Panc1 (cell line): ENCODE results near the gene TMPRSS11B. TPM values are rescaled to one million over a fixed set of nuclear protein-coding genes. Genes with fewer than 3 reads are reported as not detected.
"Not testable (repeated sequence)": the region's sequence is repeated elsewhere in the genome, so short reads cannot be mapped to it uniquely, and the experiment has no call there.

Experiments used
- ATAC-seq: fragments of 200-7000 bp; cut with Tn5 transposase; 2 replicates; pipeline ENCODE4 v1.9.1; 2020; ENCODE audit warnings: mild to moderate bottlenecking, moderate library complexity
- BruUV-seq: library from RNA; stranded (reverse); fragments of 400-500 nt; replicated peaks from 2 replicates; lab custom pipeline; 2021; lab: Mats Ljungman, UMichigan
- CTCF ChIA-PET: fragments of 300-600 bp; sonication (Branson Sonifier 250); formaldehyde crosslinking; loops from one replicate; lab custom pipeline; 2022; ENCODE audit warnings: antibody characterized with exemption; lab: Charles Lee
- POLR2A ChIA-PET: fragments of 300-600 bp; sonication (Branson Sonifier 250); formaldehyde crosslinking; loops from one replicate; lab custom pipeline; 2022; ENCODE audit warnings: antibody characterized with exemption; lab: Charles Lee
- DNase-seq: peaks from one replicate; pipeline ENCODE4 v3.0.0-alpha.2; 2010; ENCODE audit warnings: low read depth, low spot score
- H3K27ac ChIP-seq: 2 replicates; pipeline ENCODE4 v1.5.1; 2011; ENCODE audit warnings: mild to moderate bottlenecking, low read length, inconsistent platforms
- H3K27me3 ChIP-seq: fragments of 200-500 bp; sonication (Bioruptor generic); 2 replicates; pipeline ENCODE4 v1.6.0; 2014; ENCODE audit warnings: low read length, inconsistent platforms; ENCODE audit not compliant: control insufficient read depth, insufficient read depth
- H3K36me3 ChIP-seq: fragments of 200-500 bp; sonication (Bioruptor generic); 2 replicates; pipeline ENCODE4 v1.5.1; 2014; ENCODE audit warnings: inconsistent platforms, mild to moderate bottlenecking, low read length, moderate library complexity; ENCODE audit not compliant: control insufficient read depth, insufficient read depth
- H3K4me1 ChIP-seq: 2 replicates; pipeline ENCODE4 v1.5.1; 2011; ENCODE audit warnings: inconsistent platforms, mild to moderate bottlenecking, low read length, moderate library complexity; ENCODE audit not compliant: control insufficient read depth, insufficient read depth
- H3K4me3 ChIP-seq, 2 experiments: 2 replicates each; pipeline ENCODE4 v1.5.1; 2011 to 2012; ENCODE audit warnings: low read depth in 2 of 2, low read length in 2 of 2, mild to moderate bottlenecking in 2 of 2, inconsistent platforms in 1 of 2, moderate library complexity in 1 of 2
- H3K9me3 ChIP-seq: fragments of 200-500 bp; sonication (Bioruptor generic); 2 replicates; pipeline ENCODE4 v1.5.1; 2014; ENCODE audit warnings: low read depth, mild to moderate bottlenecking, inconsistent platforms, low read length, moderate library complexity; ENCODE audit not compliant: control insufficient read depth, insufficient read depth
- POLR2AphosphoS5 ChIP-seq: IDR thresholded peaks from 2 replicates; pipeline ENCODE4 v1.6.1; 2012; ENCODE audit warnings: mild to moderate bottlenecking, low read depth, low read length, moderate library complexity
- SIN3A ChIP-seq: IDR thresholded peaks from 2 replicates; pipeline ENCODE4 v1.6.1; 2012; ENCODE audit warnings: low read depth, mild to moderate bottlenecking, low read length, moderate library complexity, borderline replicate concordance; ENCODE audit not compliant: insufficient read depth
- TCF7L2 ChIP-seq: IDR thresholded peaks from 2 replicates; pipeline ENCODE4 v1.6.1; 2011; ENCODE audit warnings: mild to moderate bottlenecking, low read depth, low read length, inconsistent platforms
- in situ Hi-C: cut with HindIII; loops from 2 replicates; pipeline ENCODE4 v1.10.0; 2016; ENCODE audit warnings: low sequenced_read_pairs, low pct_unique_long_range_greater_than_20kb
- intact Hi-C: fragments of 100-400 bp; cut with micrococcal nuclease; formaldehyde crosslinking; loops from one replicate; pipeline ENCODE4 v1.10.0; 2022; ENCODE audit not compliant: unreplicated experiment
- total RNA-seq: library from RNA; stranded (reverse); gene quantifications from one replicate; pipeline ENCODE4 v1.2.1, GENCODE V29; 2021; ENCODE audit not compliant: unreplicated experiment
- TF ChIP-seq, protein P1 (sequence below): fragments of 450-650 bp; IDR thresholded peaks from 2 replicates; pipeline ENCODE4 v1.5.1; 2017; ENCODE audit warnings: mild to moderate bottlenecking
- TF ChIP-seq, protein P2 (sequence below), 2 experiments: IDR thresholded peaks; 2 replicates each; pipeline ENCODE4 v1.6.1; 2011 to 2012; ENCODE audit warnings: low read depth in 2 of 2, control low read depth in 1 of 2, low read length in 1 of 2, mild to moderate bottlenecking in 1 of 2, moderate library complexity in 1 of 2; ENCODE audit not compliant: insufficient read depth in 1 of 2

The TMPRSS11B gene
- total RNA-seq, 1 experiment from 2014 or later: not detected

DNA sequence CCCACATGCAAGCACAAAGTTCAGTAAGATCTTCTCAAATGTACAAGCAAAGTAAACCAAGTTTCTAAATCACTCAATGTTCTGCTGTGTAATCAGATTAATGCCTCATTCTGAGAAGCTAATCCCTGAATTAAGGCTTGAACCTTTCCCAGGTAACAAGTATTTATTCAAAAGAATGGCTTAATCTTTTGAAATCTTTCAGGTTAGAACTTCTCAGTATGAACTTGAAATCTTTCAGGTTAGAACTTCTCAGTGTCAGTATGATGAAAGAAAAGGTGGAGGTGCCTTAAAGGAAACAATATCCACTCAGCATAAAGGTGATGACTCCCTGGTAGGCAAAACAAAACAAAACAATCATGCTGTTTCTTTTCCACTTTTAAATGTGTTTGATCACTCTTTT lies 29.0 kb downstream of the TMPRSS11B start:
- TF ChIP-seq POLR2AphosphoS5: no peak
- TF ChIP-seq, protein P1, sequence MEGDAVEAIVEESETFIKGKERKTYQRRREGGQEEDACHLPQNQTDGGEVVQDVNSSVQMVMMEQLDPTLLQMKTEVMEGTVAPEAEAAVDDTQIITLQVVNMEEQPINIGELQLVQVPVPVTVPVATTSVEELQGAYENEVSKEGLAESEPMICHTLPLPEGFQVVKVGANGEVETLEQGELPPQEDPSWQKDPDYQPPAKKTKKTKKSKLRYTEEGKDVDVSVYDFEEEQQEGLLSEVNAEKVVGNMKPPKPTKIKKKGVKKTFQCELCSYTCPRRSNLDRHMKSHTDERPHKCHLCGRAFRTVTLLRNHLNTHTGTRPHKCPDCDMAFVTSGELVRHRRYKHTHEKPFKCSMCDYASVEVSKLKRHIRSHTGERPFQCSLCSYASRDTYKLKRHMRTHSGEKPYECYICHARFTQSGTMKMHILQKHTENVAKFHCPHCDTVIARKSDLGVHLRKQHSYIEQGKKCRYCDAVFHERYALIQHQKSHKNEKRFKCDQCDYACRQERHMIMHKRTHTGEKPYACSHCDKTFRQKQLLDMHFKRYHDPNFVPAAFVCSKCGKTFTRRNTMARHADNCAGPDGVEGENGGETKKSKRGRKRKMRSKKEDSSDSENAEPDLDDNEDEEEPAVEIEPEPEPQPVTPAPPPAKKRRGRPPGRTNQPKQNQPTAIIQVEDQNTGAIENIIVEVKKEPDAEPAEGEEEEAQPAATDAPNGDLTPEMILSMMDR: no peak
- TF ChIP-seq, protein P2, sequence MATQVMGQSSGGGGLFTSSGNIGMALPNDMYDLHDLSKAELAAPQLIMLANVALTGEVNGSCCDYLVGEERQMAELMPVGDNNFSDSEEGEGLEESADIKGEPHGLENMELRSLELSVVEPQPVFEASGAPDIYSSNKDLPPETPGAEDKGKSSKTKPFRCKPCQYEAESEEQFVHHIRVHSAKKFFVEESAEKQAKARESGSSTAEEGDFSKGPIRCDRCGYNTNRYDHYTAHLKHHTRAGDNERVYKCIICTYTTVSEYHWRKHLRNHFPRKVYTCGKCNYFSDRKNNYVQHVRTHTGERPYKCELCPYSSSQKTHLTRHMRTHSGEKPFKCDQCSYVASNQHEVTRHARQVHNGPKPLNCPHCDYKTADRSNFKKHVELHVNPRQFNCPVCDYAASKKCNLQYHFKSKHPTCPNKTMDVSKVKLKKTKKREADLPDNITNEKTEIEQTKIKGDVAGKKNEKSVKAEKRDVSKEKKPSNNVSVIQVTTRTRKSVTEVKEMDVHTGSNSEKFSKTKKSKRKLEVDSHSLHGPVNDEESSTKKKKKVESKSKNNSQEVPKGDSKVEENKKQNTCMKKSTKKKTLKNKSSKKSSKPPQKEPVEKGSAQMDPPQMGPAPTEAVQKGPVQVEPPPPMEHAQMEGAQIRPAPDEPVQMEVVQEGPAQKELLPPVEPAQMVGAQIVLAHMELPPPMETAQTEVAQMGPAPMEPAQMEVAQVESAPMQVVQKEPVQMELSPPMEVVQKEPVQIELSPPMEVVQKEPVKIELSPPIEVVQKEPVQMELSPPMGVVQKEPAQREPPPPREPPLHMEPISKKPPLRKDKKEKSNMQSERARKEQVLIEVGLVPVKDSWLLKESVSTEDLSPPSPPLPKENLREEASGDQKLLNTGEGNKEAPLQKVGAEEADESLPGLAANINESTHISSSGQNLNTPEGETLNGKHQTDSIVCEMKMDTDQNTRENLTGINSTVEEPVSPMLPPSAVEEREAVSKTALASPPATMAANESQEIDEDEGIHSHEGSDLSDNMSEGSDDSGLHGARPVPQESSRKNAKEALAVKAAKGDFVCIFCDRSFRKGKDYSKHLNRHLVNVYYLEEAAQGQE (IDR thresholded peaks at IDR 0.05; ENCODE audit: insufficient read depth in 1 of 2, low read depth in 2 of 2, low read length in 1 of 2): no peak
- TF ChIP-seq SIN3A: no peak
- TF ChIP-seq TCF7L2: no peak

DNA sequence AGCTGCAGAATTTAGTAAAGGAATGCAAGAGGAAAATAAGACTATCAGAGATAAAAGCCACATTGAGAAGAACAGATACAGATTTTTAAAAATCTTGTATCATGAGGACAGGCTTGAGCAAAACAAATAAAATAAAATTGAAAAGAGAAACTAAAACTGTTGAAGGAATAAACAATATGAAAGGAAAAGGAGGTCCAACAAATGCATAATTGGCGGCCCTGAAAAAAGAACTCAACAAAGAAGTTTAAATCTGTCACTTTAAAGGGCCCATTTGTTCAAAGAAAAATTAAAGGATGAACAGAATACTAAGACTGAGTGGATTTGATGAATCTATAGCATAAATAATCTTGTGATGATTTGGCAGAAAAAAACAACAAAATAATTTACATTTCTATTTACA lies 36.5 kb downstream of the TMPRSS11B start:
- CTCF ChIA-PET: no interaction called here
- BruUV-seq: no TSS peak
- intact Hi-C loops: no loop called here

More for the DNA sequence above, 29.0 kb downstream of the TMPRSS11B start:
- POLR2A ChIA-PET: no interaction called here
- ATAC-seq (no peak), DNase-seq (no peak)
- Histone ChIP-seq H3K27me3 (no peaks in the 10 kb centered on the region), H3K4me3 (no peak overlapping the region), H3K9me3 (no peaks in the 10 kb centered on the region), H3K27ac (no peak overlapping the region), H3K4me1 (no peaks in the 10 kb centered on the region), H3K36me3 (no peaks in the 10 kb centered on the region)
- CTCF ChIA-PET: no interaction called here
- intact Hi-C loops (no loop called here), in situ Hi-C loops (no loop called here)
- no TSS peak for BruUV-seq

DNA sequence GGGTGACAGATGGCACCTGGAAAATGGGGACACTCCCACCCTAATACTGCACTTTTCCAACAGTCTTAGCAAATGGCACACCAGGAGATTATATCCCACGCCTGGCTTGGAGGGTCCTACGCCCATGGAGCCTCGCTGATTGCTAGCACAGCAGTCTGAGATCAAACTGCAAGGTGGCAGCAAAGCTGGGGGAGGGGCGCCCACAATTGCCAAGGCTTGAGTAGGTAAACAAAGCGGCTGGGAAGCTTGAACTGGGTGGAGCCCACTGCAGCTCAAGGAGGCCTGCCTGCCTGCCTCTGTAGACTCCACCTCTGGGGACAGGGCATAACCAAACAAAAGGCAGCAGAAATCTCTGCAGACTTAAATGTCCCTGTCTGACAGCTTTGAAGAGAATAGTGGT lies 51.2 kb downstream of the TMPRSS11B start:
- POLR2A ChIA-PET, ATAC-seq, in situ Hi-C loops, CTCF ChIA-PET, H3K27me3 ChIP-seq, H3K4me3 ChIP-seq, H3K4me1 ChIP-seq, DNase-seq, H3K27ac ChIP-seq, H3K9me3 ChIP-seq, intact Hi-C loops, H3K36me3 ChIP-seq, BruUV-seq: not testable (repeated sequence)

More for the DNA sequence above, 36.5 kb downstream of the TMPRSS11B start:
- POLR2A ChIA-PET: no interaction called here
- H3K27me3 ChIP-seq: no peaks in the 10 kb centered on the region
- no peak for TF ChIP-seq POLR2AphosphoS5
- no peak for TF ChIP-seq SIN3A
- TF ChIP-seq, protein P1: no peak
- TF ChIP-seq TCF7L2: no peak
- TF ChIP-seq, protein P2 (IDR thresholded peaks at IDR 0.05; ENCODE audit: insufficient read depth in 1 of 2, low read depth in 2 of 2, low read length in 1 of 2): no peak
- H3K36me3 ChIP-seq: no peaks in the 10 kb centered on the region
- in situ Hi-C loops: no loop called here
- H3K4me3 ChIP-seq: no peak overlapping the region
- H3K9me3 ChIP-seq: no peaks in the 10 kb centered on the region
- ATAC-seq (no peak), DNase-seq (no peak)
- no peaks in the 10 kb centered on the region for H3K4me1 ChIP-seq
- H3K27ac ChIP-seq: no peak overlapping the region
